ENCODE data around the gene RHBG.

RHBG gene

GRCh38 chr1:156409439-156409838 lies 40.4 kb downstream of the RHBG start:
- no peak for DNase-seq

GRCh38 chr1:156410238-156410637 lies 41.2 kb downstream of the RHBG start:
- DNase-seq = no peak

GRCh38 chr1:156410740-156411139 lies 41.7 kb downstream of the RHBG start:
- DNase-seq = no peak

GRCh38 chr1:156412653-156413321 lies 43.8 kb downstream of the RHBG start:
- no peak for DNase-seq

- no peak for DNase-seq
These were observed 44.6 kb downstream of the RHBG start for GRCh38 chr1:156413391-156414246.

- no peak for DNase-seq
These were observed 45.6 kb downstream of the RHBG start for GRCh38 chr1:156414461-156415064.

GRCh38 chr1:156416993-156417392 lies 48.0 kb downstream of the RHBG start:
- DNase-seq = no peak

GRCh38 chr1:156417401-156418020 lies 48.5 kb downstream of the RHBG start:
- no peak for DNase-seq

- no peak for DNase-seq
These were observed 49.5 kb downstream of the RHBG start for GRCh38 chr1:156418416-156419070.

- peak; percentile 48 to 51 for DNase-seq
These were observed 50.8 kb downstream of the RHBG start for GRCh38 chr1:156419854-156420204.

GRCh38 chr1:156420205-156421061 lies 51.4 kb downstream of the RHBG start:
- DNase-seq = peak; percentile 44 to 58

- peak; percentile 78 to 81 for DNase-seq
These were observed 52.3 kb downstream of the RHBG start for GRCh38 chr1:156421062-156421938.

- DNase-seq = no peak
These were observed 53.1 kb downstream of the RHBG start for GRCh38 chr1:156421939-156422601.

- no peak for DNase-seq
These were observed 53.6 kb downstream of the RHBG start for GRCh38 chr1:156422602-156423091.

GRCh38 chr1:156423422-156424352 lies 54.7 kb downstream of the RHBG start:
- no peak for DNase-seq

- DNase-seq = no peak
These were observed 55.9 kb downstream of the RHBG start for GRCh38 chr1:156424806-156425432.

GRCh38 chr1:156425943-156426342 lies 56.9 kb downstream of the RHBG start:
- DNase-seq = no peak

- no peak for DNase-seq
These were observed 58.9 kb downstream of the RHBG start for GRCh38 chr1:156427957-156428356.
